GM12878 (cell line): ENCODE results near the gene LIN7B. TPM values are rescaled to one million over a fixed set of nuclear protein-coding genes. Genes with fewer than 3 reads are reported as not detected.

ENCODE experiments used
- ATAC-seq: fragments of 200-7000 bp; cut with Tn5 transposase; 3 replicates; pipeline ENCODE4 v1.9.1; 2020; ENCODE audit warnings: mild to moderate bottlenecking, moderate library complexity
- Bru-seq: library from RNA; stranded (reverse); fragments of 400-500 nt; gene quantifications from one replicate; lab custom pipeline; 2021; lab: Mats Ljungman, UMichigan
- BruChase-seq, 2 experiments: library from RNA; stranded (reverse); fragments of 400-500 nt; gene quantifications; one replicate each; lab custom pipeline; 2021; lab: Mats Ljungman, UMichigan
- BruUV-seq: library from RNA; stranded (reverse); fragments of 400-500 nt; replicated peaks from 2 replicates; lab custom pipeline; 2021; lab: Mats Ljungman, UMichigan
- CTCF ChIA-PET: fragments of 300-600 bp; sonication (Branson Sonifier 250); formaldehyde crosslinking; extraction: SDS; loops from one replicate; lab custom pipeline; 2021; ENCODE audit warnings: inconsistent platforms; lab: Yijun Ruan, JAX
- POLR2A ChIA-PET: fragments of 350-600 bp; formaldehyde crosslinking; extraction: SDS; loops from one replicate; lab custom pipeline; 2021; ENCODE audit warnings: inconsistent platforms; lab: Charles Lee
- RAD21 ChIA-PET: fragments of 300-600 bp; sonication (Branson Sonifier 250); formaldehyde crosslinking; loops from one replicate; lab custom pipeline; 2023; ENCODE audit warnings: antibody characterized with exemption; ENCODE audit not compliant: unreplicated experiment; lab: Charles Lee
- SMC1A ChIA-PET: fragments of 300-600 bp; sonication (Branson Sonifier 250); formaldehyde crosslinking; loops from one replicate; lab custom pipeline; 2023; ENCODE audit not compliant: unreplicated experiment, uncharacterized antibody; lab: Charles Lee
- DNase-seq: peaks from one replicate; pipeline ENCODE4 v3.0.0-alpha.2; 2011; ENCODE audit warnings: low read depth, low spot score
- FAIRE-seq: peaks from 3 replicates; lab custom pipeline; 2011; peaks lifted over from hg19 to GRCh38; lab: Jason Lieb, UNC
- H2AFZ ChIP-seq: 2 replicates; pipeline ENCODE4 v1.6.0; 2011; ENCODE audit warnings: low read depth, low read length, control low read depth; ENCODE audit not compliant: control insufficient read depth
- H3K27ac ChIP-seq: 2 replicates; pipeline ENCODE4 v1.5.1; 2011; ENCODE audit warnings: control low read depth; ENCODE audit not compliant: control insufficient read depth, insufficient read depth
- H3K27me3 ChIP-seq, 2 experiments: replicated peaks in 1 of 2; 2 replicates each; pipeline versions ENCODE4 v1.6.0 to v1.6.1; 2011; ENCODE audit warnings: low read length in 1 of 2; ENCODE audit not compliant: control insufficient read depth in 2 of 2, insufficient read depth in 2 of 2
- H3K36me3 ChIP-seq, 2 experiments: 2 replicates each; pipeline ENCODE4 v1.5.1; 2011; ENCODE audit warnings: low read length in 1 of 2; ENCODE audit not compliant: control insufficient read depth in 2 of 2, insufficient read depth in 2 of 2
- H3K4me1 ChIP-seq: 2 replicates; pipeline ENCODE4 v1.6.1; 2011; ENCODE audit warnings: mild to moderate bottlenecking, low read length, moderate library complexity, mixed read lengths; ENCODE audit not compliant: control insufficient read depth, insufficient read depth
- H3K4me2 ChIP-seq: 2 replicates; pipeline ENCODE4 v1.6.0; 2011; ENCODE audit warnings: control low read depth; ENCODE audit not compliant: control insufficient read depth, insufficient read depth
- H3K4me3 ChIP-seq: fragments of 200-600 bp; sonication (generic); 2 replicates; pipeline ENCODE4 v1.5.1; 2016
- H3K79me2 ChIP-seq: 2 replicates; pipeline ENCODE4 v1.6.0; 2011; ENCODE audit warnings: low read length; ENCODE audit not compliant: control insufficient read depth, insufficient read depth
- H3K9ac ChIP-seq: 2 replicates; pipeline ENCODE4 v1.8.0; 2011; ENCODE audit warnings: low read length, control low read depth, mixed read lengths; ENCODE audit not compliant: control insufficient read depth, insufficient read depth
- H3K9me3 ChIP-seq: replicated peaks from 3 replicates; pipeline ENCODE4 v1.5.1; 2011; ENCODE audit warnings: mild to moderate bottlenecking, low read length; ENCODE audit not compliant: control insufficient read depth, insufficient read depth
- H4K20me1 ChIP-seq: 2 replicates; pipeline ENCODE4 v1.6.0; 2011; ENCODE audit not compliant: control insufficient read depth, insufficient read depth
- ATF3 ChIP-seq: IDR thresholded peaks from 2 replicates; pipeline ENCODE4 v1.6.1; 2011; ENCODE audit warnings: low read depth, mild to moderate bottlenecking, low read length, moderate library complexity, borderline replicate concordance; ENCODE audit errors: extremely low read depth
- EGR1 ChIP-seq, 2 experiments: IDR thresholded peaks; 1 replicate in 1 of 2; 2 replicates in 1 of 2; pipeline ENCODE4 v1.6.1; 2011 to 2012; ENCODE audit warnings: low read depth in 2 of 2, low read length in 2 of 2, borderline replicate concordance in 1 of 2, mild to moderate bottlenecking in 1 of 2, moderate library complexity in 1 of 2
- IKZF1 ChIP-seq: fragments of 450-650 bp; conservative IDR thresholded peaks from 2 replicates; pipeline ENCODE4 v1.6.1; 2017; ENCODE audit warnings: antibody characterized with exemption, mild to moderate bottlenecking
- KAT2A ChIP-seq: conservative IDR thresholded peaks from 2 replicates; pipeline ENCODE4 v1.6.1; 2011; ENCODE audit warnings: low read depth, low read length; ENCODE audit not compliant: control insufficient read depth
- LARP7 ChIP-seq: fragments of 450-650 bp; IDR thresholded peaks from 2 replicates; pipeline ENCODE4 v1.6.1; 2017; ENCODE audit warnings: mild to moderate bottlenecking
- NR2C1 ChIP-seq: fragments of 450-650 bp; IDR thresholded peaks from 2 replicates; pipeline ENCODE4 v1.6.1; 2017; ENCODE audit warnings: antibody characterized with exemption, mild to moderate bottlenecking, moderate library complexity
- NR2F1 ChIP-seq: fragments of 450-650 bp; conservative IDR thresholded peaks from 2 replicates; pipeline ENCODE4 v1.6.1; 2017; ENCODE audit warnings: mild to moderate bottlenecking
- PML ChIP-seq: IDR thresholded peaks from 2 replicates; pipeline ENCODE4 v1.6.1; 2012; ENCODE audit warnings: low read length, inconsistent platforms
- POLR2A ChIP-seq: IDR thresholded peaks from 2 replicates; pipeline ENCODE4 v1.6.1; 2011; ENCODE audit warnings: low read depth, mild to moderate bottlenecking, low read length
- RB1 ChIP-seq: fragments of 450-650 bp; formaldehyde crosslinking; IDR thresholded peaks from 2 replicates; pipeline ENCODE4 v1.6.1; 2017; ENCODE audit warnings: mild to moderate bottlenecking, borderline replicate concordance
- SP1 ChIP-seq: IDR thresholded peaks from one replicate; pipeline ENCODE4 v1.6.1; 2011; ENCODE audit warnings: low read depth, low read length
- ZNF217 ChIP-seq: fragments of 450-650 bp; IDR thresholded peaks from 2 replicates; pipeline ENCODE4 v1.6.1; 2017; ENCODE audit warnings: antibody characterized with exemption, mild to moderate bottlenecking
- WGBS: methylation state at CpG from one replicate; pipeline ENCODE4 v1.1.6; 2016; ENCODE audit warnings: low lambda C conversion rate; ENCODE audit not compliant: insufficient replicate concordance, insufficient coverage; ENCODE audit errors: missing lambda C conversion rate; 5-methylcytosine and 5-hydroxymethylcytosine counted together
- in situ Hi-C: fragments of 300-500 bp; cut with MboI; formaldehyde crosslinking; loops from 9 replicates; pipeline ENCODE4 v1.14.3; 2018; ENCODE audit warnings: mixed read lengths
- intact Hi-C: fragments of 100-400 bp; cut with micrococcal nuclease; formaldehyde crosslinking; loops from one replicate; pipeline ENCODE4 v1.14.2; 2022; ENCODE audit not compliant: unreplicated experiment
- long read RNA-seq, 2 experiments: library from polyadenylated mRNA; unstranded; transcript quantifications; one replicate each; pipeline ENCODE4 v2.0.0, GENCODE V29; 2019 to 2020
- polyA minus RNA-seq, 3 experiments: library from RNA; depleted of rRNA, polyadenylated mRNA; stranded (reverse); fragments of >200 nt; gene quantifications; 2 replicates each; pipeline ENCODE4 v1.2.3, GENCODE V29; 2011
- polyA plus RNA-seq, 11 experiments: library from polyadenylated mRNA; depleted of rRNA in 4 of 11; unstranded in 6 of 11; stranded (reverse) in 5 of 11; fragments of >200 nt; fragmentation: Nextera tagmentation in 4 of 11; fragmentation: Illumina TruSeq in 1 of 11; extraction: Ambion mirVana in 4 of 11; extraction: Trizol in 1 of 11; gene quantifications; 1 replicate in 1 of 11; 2 replicates in 10 of 11; pipeline versions ENCODE4 v1.2.1 to v1.2.3, GENCODE V29; 2011 to 2016; ENCODE audit warnings: inconsistent platforms in 2 of 11, missing spikeins in 2 of 11, low read depth in 1 of 11
- total RNA-seq, 4 experiments: library from RNA; depleted of rRNA in 3 of 4; stranded (reverse); fragments of >200 nt in 3 of 4; fragmentation: Illumina TruSeq in 1 of 4; extraction: Trizol in 1 of 4; gene quantifications; 2 replicates each; pipeline versions ENCODE4 v1.2.1 to v1.2.3, GENCODE V29; 2013 to 2021
- TF ChIP-seq, protein P1 (sequence below): fragments of 450-650 bp; IDR thresholded peaks from 2 replicates; pipeline ENCODE4 v1.6.1; 2017; ENCODE audit warnings: mild to moderate bottlenecking, moderate library complexity

LIN7B gene, protein sequence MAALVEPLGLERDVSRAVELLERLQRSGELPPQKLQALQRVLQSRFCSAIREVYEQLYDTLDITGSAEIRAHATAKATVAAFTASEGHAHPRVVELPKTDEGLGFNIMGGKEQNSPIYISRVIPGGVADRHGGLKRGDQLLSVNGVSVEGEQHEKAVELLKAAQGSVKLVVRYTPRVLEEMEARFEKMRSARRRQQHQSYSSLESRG
- total RNA-seq (2013; cell fraction: nucleolus; rRNA removed), result 0.67 TPM in 1 of 2 replicates, not detected in the other
- total RNA-seq (2014; rRNA removed) (1.5 and 1.9 TPM in 2 replicates), total RNA-seq (2014; rRNA removed; fragmentation: Illumina TruSeq; extraction: Trizol) (0.63 and 1.1 TPM in 2 replicates), total RNA-seq (2021) (1.8 and 2.9 TPM in 2 replicates), polyA plus RNA-seq (2011; rRNA removed) (0.50 and 0.88 TPM in 2 replicates), polyA plus RNA-seq (2014; fragmentation: Illumina TruSeq; extraction: Trizol) (not detected in 2 replicates), polyA plus RNA-seq (2014; fragmentation: Nextera tagmentation; extraction: Ambion mirVana) (under 1 TPM in 1 of 2 experiments, not detected in 1; 0.15 TPM), polyA plus RNA-seq (2014; rRNA removed) (2.6 and 3.2 TPM in 2 replicates), polyA plus RNA-seq (2016; fragmentation: Nextera tagmentation; extraction: Ambion mirVana) (1 to 10 TPM; 3.0 to 3.5 TPM), polyA minus RNA-seq (2011; rRNA and poly(A)+ RNA removed) (0.67 and 0.80 TPM in 2 replicates), Bru-seq, nascent RNA (percentile 41 among the genes with signal in this experiment), BruChase-seq, experiment 1, labeled RNA remaining after a 6-hour chase (percentile 39 among the genes with signal in this experiment), BruChase-seq, experiment 2, labeled RNA remaining after a 2-hour chase (percentile 46 among the genes with signal in this experiment)
- not detected for polyA plus RNA-seq (2011; ENCODE audit: low read depth)
- 1.2 and 1.8 TPM in 2 replicates for polyA plus RNA-seq (2011; cell fraction: cytosol; rRNA removed)
- polyA plus RNA-seq (2011; cell fraction: nucleus; rRNA removed), result 2.2 and 4.1 TPM in 2 replicates
- 1.4 and 1.5 TPM in 2 replicates for polyA plus RNA-seq (2012)
- 4.3 TPM in 1 of 2 replicates, not detected in the other for polyA minus RNA-seq (2011; cell fraction: cytosol; rRNA and poly(A)+ RNA removed)
- polyA minus RNA-seq (2011; cell fraction: nucleus; rRNA and poly(A)+ RNA removed), result 0.77 and 1.8 TPM in 2 replicates
- long read RNA-seq, experiment 1, partial matches to known transcripts, result 0 of 1 reads
- long read RNA-seq, experiment 1, other reads (novel, unspliced or antisense), result 1 of 1 reads
- long read RNA-seq, experiment 2, partial matches to known transcripts, result 0 of 2 reads
- long read RNA-seq, experiment 2, other reads (novel, unspliced or antisense), result 0 of 2 reads

GRCh38 chr19:49113762-49114629 is at the start of gene LIN7B:
Gene LIN7B (plus strand): TSS chr19:49114370. CDS start chr19:49114405, 35 bp downstream.
- intact Hi-C loops, result no loop called here
- WGBS, result 1% methylated on average over 39 of the region's 66 CpGs
- peak; percentile 76 for ATAC-seq
- 0 out of 2 replicates have a peak, but pooled peaks have one; percentile 45 for TF ChIP-seq RB1
- peak; percentile 62; the same call in 1 of the 2 replicates for TF ChIP-seq IKZF1
- peak; percentile 51 for TF ChIP-seq NR2F1
- TF ChIP-seq, protein P1, sequence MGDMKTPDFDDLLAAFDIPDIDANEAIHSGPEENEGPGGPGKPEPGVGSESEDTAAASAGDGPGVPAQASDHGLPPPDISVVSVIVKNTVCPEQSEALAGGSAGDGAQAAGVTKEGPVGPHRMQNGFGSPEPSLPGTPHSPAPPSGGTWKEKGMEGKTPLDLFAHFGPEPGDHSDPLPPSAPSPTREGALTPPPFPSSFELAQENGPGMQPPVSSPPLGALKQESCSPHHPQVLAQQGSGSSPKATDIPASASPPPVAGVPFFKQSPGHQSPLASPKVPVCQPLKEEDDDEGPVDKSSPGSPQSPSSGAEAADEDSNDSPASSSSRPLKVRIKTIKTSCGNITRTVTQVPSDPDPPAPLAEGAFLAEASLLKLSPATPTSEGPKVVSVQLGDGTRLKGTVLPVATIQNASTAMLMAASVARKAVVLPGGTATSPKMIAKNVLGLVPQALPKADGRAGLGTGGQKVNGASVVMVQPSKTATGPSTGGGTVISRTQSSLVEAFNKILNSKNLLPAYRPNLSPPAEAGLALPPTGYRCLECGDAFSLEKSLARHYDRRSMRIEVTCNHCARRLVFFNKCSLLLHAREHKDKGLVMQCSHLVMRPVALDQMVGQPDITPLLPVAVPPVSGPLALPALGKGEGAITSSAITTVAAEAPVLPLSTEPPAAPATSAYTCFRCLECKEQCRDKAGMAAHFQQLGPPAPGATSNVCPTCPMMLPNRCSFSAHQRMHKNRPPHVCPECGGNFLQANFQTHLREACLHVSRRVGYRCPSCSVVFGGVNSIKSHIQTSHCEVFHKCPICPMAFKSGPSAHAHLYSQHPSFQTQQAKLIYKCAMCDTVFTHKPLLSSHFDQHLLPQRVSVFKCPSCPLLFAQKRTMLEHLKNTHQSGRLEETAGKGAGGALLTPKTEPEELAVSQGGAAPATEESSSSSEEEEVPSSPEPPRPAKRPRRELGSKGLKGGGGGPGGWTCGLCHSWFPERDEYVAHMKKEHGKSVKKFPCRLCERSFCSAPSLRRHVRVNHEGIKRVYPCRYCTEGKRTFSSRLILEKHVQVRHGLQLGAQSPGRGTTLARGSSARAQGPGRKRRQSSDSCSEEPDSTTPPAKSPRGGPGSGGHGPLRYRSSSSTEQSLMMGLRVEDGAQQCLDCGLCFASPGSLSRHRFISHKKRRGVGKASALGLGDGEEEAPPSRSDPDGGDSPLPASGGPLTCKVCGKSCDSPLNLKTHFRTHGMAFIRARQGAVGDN, result 0 out of 2 replicates have a peak, but pooled peaks have one; percentile 49
- 0 out of 2 replicates have a peak, but pooled peaks have one; percentile 57 for TF ChIP-seq ZNF217
- TF ChIP-seq LARP7, result peak; percentile 58; the same call in 1 of the 2 replicates
- no peak for TF ChIP-seq ATF3
- TF ChIP-seq KAT2A, result no peak
- 0 out of 2 replicates have a peak, but pooled peaks have one; percentile 31 for TF ChIP-seq PML
- TF ChIP-seq POLR2A, result peak; percentile 48; the same call in 1 of the 2 replicates
- TF ChIP-seq EGR1 (IDR thresholded peaks at IDR 0.05; ENCODE audit: borderline replicate concordance in 1 of 2, low read depth in 2 of 2, low read length in 2 of 2), result 0 out of 3 replicates have a peak, but pooled peaks of 1 of the 2 experiments have one; percentile 36
- peak; percentile 81 for TF ChIP-seq SP1
- TF ChIP-seq NR2C1, result peak; percentile 44; the same call in 1 of the 2 replicates

More at GRCh38 chr19:49113762-49114629, at the start of gene LIN7B:
- SMC1A ChIA-PET, result interaction anchor here (0.9 to 1.4 kb wide), 3 partner anchors 16 to 94 kb away, joined by 3 to 5 read pairs (median 4); no protein-coding TSS in a partner anchor
- H2AFZ ChIP-seq, result peak within 1 kb of the TSS; percentile 77
- peaks cover 12% of the 10 kb centered on the region for H3K4me1 ChIP-seq
- RAD21 ChIA-PET, result interaction anchor here (1.2 to 1.8 kb wide), 2 partner anchors 14 to 85 kb away, joined by 5 to 7 read pairs; no protein-coding TSS in a partner anchor
- H3K27ac ChIP-seq, result no peak within 1 kb of the TSS
- no peaks in the 10 kb centered on the region for H3K79me2 ChIP-seq
- peak; percentile 41 for FAIRE-seq
- peak within 1 kb of the TSS; percentile 16; the same call in 1 of the 2 replicates for H3K9ac ChIP-seq
- no peaks in the 10 kb centered on the region for H3K9me3 ChIP-seq
- H3K36me3 ChIP-seq, result peaks cover 0 to 2% of the 10 kb centered on the region in 2 experiments; a peak in 2 of 4 replicates
- CTCF ChIA-PET, result interaction anchor here (0.6 to 2.4 kb wide), 16 partner anchors 8 to 307 kb away, joined by 3 to 37 read pairs (median 4); partner anchors contain the start of genes GYS1 and RUVBL2
- DNase-seq, result no peak
- POLR2A ChIA-PET, result interaction anchor here (1.4 kb wide), 1 partner anchor 13 kb away, joined by 6 read pairs; no protein-coding TSS in a partner anchor
- in situ Hi-C loops, result no loop called here
- BruUV-seq, result no TSS peak
- no peaks in the 10 kb centered on the region for H3K27me3 ChIP-seq
- no peaks in the 10 kb centered on the region for H4K20me1 ChIP-seq
- peak within 1 kb of the TSS; percentile 75; the same call in 1 of the 2 replicates for H3K4me3 ChIP-seq
- peak within 1 kb of the TSS; percentile 85 for H3K4me2 ChIP-seq
